PFSK-1 (cell line): ENCODE measurements around the gene LPIN2.

ENCODE experiments used
- FOXP2 ChIP-seq: optimal IDR thresholded peaks from 2 replicates; pipeline ENCODE3; 2011; ENCODE audit warnings: borderline replicate concordance, control low read depth, inconsistent platforms; ENCODE audit not compliant: insufficient read depth; ENCODE audit errors: extremely low read length, extremely low read depth
- POLR2AphosphoS5 ChIP-seq: IDR thresholded peaks from 2 replicates; pipeline ENCODE4 v1.6.1; 2012; ENCODE audit warnings: low read depth, mild to moderate bottlenecking, control low read depth, low read length, moderate library complexity
- REST ChIP-seq, 2 experiments: IDR thresholded peaks; 2 replicates each; pipeline versions ENCODE4 v1.6.1 to v1.8.0; 2011 to 2012; ENCODE audit warnings: low read depth in 2 of 2, low read length in 2 of 2, control low read depth in 1 of 2, inconsistent platforms in 1 of 2, mild to moderate bottlenecking in 1 of 2, moderate library complexity in 1 of 2; ENCODE audit not compliant: insufficient read depth in 1 of 2
- SIN3A ChIP-seq: IDR thresholded peaks from 2 replicates; pipeline ENCODE4 v1.6.1; 2012; ENCODE audit warnings: mild to moderate bottlenecking, low read length, moderate library complexity, borderline replicate concordance; ENCODE audit not compliant: insufficient read depth
- TAF1 ChIP-seq: IDR thresholded peaks from 2 replicates; pipeline ENCODE4 v1.6.1; 2012; ENCODE audit warnings: low read length, control low read depth, borderline replicate concordance; ENCODE audit not compliant: insufficient read depth

LPIN2 gene

GRCh38 chr18:3054780-3055179 is 41.8 kb upstream of the LPIN2 start:
- TF ChIP-seq FOXP2, result no peak
- no peak for TF ChIP-seq TAF1
- TF ChIP-seq POLR2AphosphoS5, result no peak
- TF ChIP-seq REST (IDR thresholded peaks at IDR 0.05; ENCODE audit: insufficient read depth in 1 of 2, low read depth in 2 of 2, low read length in 2 of 2), result no peak
- no peak for TF ChIP-seq SIN3A

GRCh38 chr18:3054214-3054613 is 41.3 kb upstream of the LPIN2 start:
- TF ChIP-seq SIN3A (no peak), FOXP2 (no peak), REST (IDR thresholded peaks at IDR 0.05; ENCODE audit: insufficient read depth in 1 of 2, low read depth in 2 of 2, low read length in 2 of 2) (no peak), POLR2AphosphoS5 (no peak), TAF1 (no peak)

GRCh38 chr18:3053081-3053480 is 40.1 kb upstream of the LPIN2 start:
- TF ChIP-seq POLR2AphosphoS5 (no peak), SIN3A (no peak), TAF1 (no peak), FOXP2 (no peak), REST (IDR thresholded peaks at IDR 0.05; ENCODE audit: insufficient read depth in 1 of 2, low read depth in 2 of 2, low read length in 2 of 2) (no peak)

GRCh38 chr18:3052411-3052758 is 39.4 kb upstream of the LPIN2 start:
- TF ChIP-seq POLR2AphosphoS5, result no peak
- TF ChIP-seq TAF1, result no peak
- no peak for TF ChIP-seq REST (IDR thresholded peaks at IDR 0.05; ENCODE audit: insufficient read depth in 1 of 2, low read depth in 2 of 2, low read length in 2 of 2)
- TF ChIP-seq FOXP2, result no peak
- TF ChIP-seq SIN3A, result no peak

- TF ChIP-seq POLR2AphosphoS5 (no peak), TAF1 (no peak), SIN3A (no peak), REST (IDR thresholded peaks at IDR 0.05; ENCODE audit: insufficient read depth in 1 of 2, low read depth in 2 of 2, low read length in 2 of 2) (no peak), FOXP2 (no peak)
Observed at GRCh38 chr18:3051718-3052410, 38.9 kb upstream of the LPIN2 start.
